Measurements from ENCODE around the gene CCDC47. TPM values are rescaled to one million over a fixed set of nuclear protein-coding genes. Genes with fewer than 3 reads are reported as not detected.

The CCDC47 gene
- total RNA-seq, 1 experiment from 2014 or later: 117 TPM

DNA sequence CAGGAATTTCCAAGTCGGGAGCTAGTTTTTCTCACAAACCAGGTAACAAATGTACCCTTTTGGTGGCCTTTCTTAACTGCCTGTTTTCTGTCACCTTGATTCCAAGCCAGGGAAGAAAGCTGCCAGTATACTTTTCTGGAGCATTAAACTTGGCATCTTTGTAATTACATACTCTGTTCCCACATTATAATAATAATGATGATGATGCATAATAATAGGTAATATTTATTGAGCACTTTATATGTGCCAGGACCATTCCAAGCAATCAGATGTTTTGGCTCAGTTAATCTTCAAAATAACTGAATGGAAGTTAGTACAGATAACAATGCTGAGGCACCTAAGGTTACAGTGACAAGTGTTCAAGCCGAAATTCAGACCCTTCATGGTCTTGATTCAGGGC, 42.7 kb upstream of the CCDC47 start:
- no peak overlapping the region for H3K9ac ChIP-seq (ENCODE audit: low read length)
- TF ChIP-seq CEBPB (IDR thresholded peaks at IDR 0.05; ENCODE audit: low read depth) (no peak), SRF (IDR thresholded peaks at IDR 0.05; ENCODE audit: low read depth) (no peak), EZH2phosphoT487 (IDR thresholded peaks at IDR 0.05; ENCODE audit: borderline replicate concordance) (no peak), ATF3 (IDR thresholded peaks at IDR 0.05) (no peak), JUND (IDR thresholded peaks at IDR 0.05) (no peak), EZH2 (IDR thresholded peaks at IDR 0.05) (no peak), REST (IDR thresholded peaks at IDR 0.05; ENCODE audit: low read depth) (no peak), POLR2AphosphoS5 (IDR thresholded peaks at IDR 0.05; ENCODE audit: low read depth, low read length) (no peak), EGR1 (IDR thresholded peaks at IDR 0.05; ENCODE audit: low read depth) (no peak), ELF1 (IDR thresholded peaks at IDR 0.05; ENCODE audit: borderline replicate concordance, low read depth) (no peak), SP1 (IDR thresholded peaks at IDR 0.05; ENCODE audit: low read depth) (no peak)
- TF ChIP-seq, protein P1, sequence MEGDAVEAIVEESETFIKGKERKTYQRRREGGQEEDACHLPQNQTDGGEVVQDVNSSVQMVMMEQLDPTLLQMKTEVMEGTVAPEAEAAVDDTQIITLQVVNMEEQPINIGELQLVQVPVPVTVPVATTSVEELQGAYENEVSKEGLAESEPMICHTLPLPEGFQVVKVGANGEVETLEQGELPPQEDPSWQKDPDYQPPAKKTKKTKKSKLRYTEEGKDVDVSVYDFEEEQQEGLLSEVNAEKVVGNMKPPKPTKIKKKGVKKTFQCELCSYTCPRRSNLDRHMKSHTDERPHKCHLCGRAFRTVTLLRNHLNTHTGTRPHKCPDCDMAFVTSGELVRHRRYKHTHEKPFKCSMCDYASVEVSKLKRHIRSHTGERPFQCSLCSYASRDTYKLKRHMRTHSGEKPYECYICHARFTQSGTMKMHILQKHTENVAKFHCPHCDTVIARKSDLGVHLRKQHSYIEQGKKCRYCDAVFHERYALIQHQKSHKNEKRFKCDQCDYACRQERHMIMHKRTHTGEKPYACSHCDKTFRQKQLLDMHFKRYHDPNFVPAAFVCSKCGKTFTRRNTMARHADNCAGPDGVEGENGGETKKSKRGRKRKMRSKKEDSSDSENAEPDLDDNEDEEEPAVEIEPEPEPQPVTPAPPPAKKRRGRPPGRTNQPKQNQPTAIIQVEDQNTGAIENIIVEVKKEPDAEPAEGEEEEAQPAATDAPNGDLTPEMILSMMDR (IDR thresholded peaks at IDR 0.05 in 2 of 3, conservative IDR thresholded peaks at IDR 0.05 in 1 of 3; ENCODE audit: borderline replicate concordance in 1 of 3, insufficient read depth in 1 of 3, low read depth in 2 of 3, low read length in 2 of 3): no peak
- intact Hi-C loops (cut with micrococcal nuclease): no loop called here
- no peaks in the 10 kb centered on the region for H3K4me1 ChIP-seq (ENCODE audit: control insufficient read depth in 1 of 2, insufficient read depth in 2 of 2, low read length in 2 of 2)
- peaks cover 91 to 95% of the 10 kb centered on the region in 2 experiments for H3K36me3 ChIP-seq (ENCODE audit: control insufficient read depth in 1 of 2, insufficient read depth in 2 of 2, low read length in 2 of 2)
- peaks cover 60% of the 10 kb centered on the region for H3K79me2 ChIP-seq (ENCODE audit: insufficient read depth, low read length)
- CTCF ChIA-PET: no interaction called here
- BruUV-seq (replicated peaks): no TSS peak
- no peak overlapping the region for H3K27ac ChIP-seq (ENCODE audit: low read depth, low read length)
- H4K20me1 ChIP-seq (ENCODE audit: insufficient read depth): peaks cover 4% of the 10 kb centered on the region; the same call in 1 of the 2 replicates
- H2AFZ ChIP-seq (ENCODE audit: low read depth, low read length, poor library complexity, severe bottlenecking): no peak overlapping the region
- DNase-seq (ENCODE audit: low read depth, low spot score): no peak
- no peak for ATAC-seq
- no peaks in the 10 kb centered on the region for H3K27me3 ChIP-seq (ENCODE audit: insufficient read depth, low read length)
- no peak overlapping the region for H3K4me3 ChIP-seq (replicated peaks in 1 of 2; ENCODE audit: low read depth in 1 of 2, low read length in 2 of 2)
- no peaks in the 10 kb centered on the region for H3K9me2 ChIP-seq (ENCODE audit: insufficient read depth)
- H3K9me3 ChIP-seq (ENCODE audit: control insufficient read depth in 1 of 2, insufficient read depth in 1 of 2, low read depth in 1 of 2, low read length in 2 of 2): no peaks in the 10 kb centered on the region
- RAD21 ChIA-PET (ENCODE audit: low non-redundant PET in 1 of 2, low total read pairs in 2 of 2, uncharacterized antibody in 2 of 2, unreplicated experiment in 2 of 2): no interaction called here
- no peak overlapping the region for H3K4me2 ChIP-seq (ENCODE audit: low read length)
- POLR2A ChIA-PET: no interaction called here
